HepG2 (cell line): ENCODE measurements around the gene RBM19. TPM values are rescaled to one million over a fixed set of nuclear protein-coding genes. Genes with fewer than 3 reads are reported as not detected.

Experiments
- CC2D1A ChIP-seq: sonication (generic); formaldehyde crosslinking; IDR thresholded peaks from 2 replicates; pipeline ENCODE4 v1.8.1; 2023; ENCODE audit warnings: mild to moderate bottlenecking, missing genetic modification reagents
- CEBPB ChIP-seq: IDR thresholded peaks from 2 replicates; pipeline ENCODE4 v1.6.1; 2011; ENCODE audit warnings: low read depth, low read length, improper control_type of control experiment, borderline replicate concordance
- FOXC1 ChIP-seq: sonication (generic); formaldehyde crosslinking; IDR thresholded peaks from 2 replicates; pipeline ENCODE4 v1.8.0; 2022; ENCODE audit warnings: mild to moderate bottlenecking, missing genetic modification reagents, borderline replicate concordance
- KLF9 ChIP-seq: IDR thresholded peaks from 2 replicates; pipeline ENCODE4 v1.6.1; 2016; ENCODE audit warnings: low read depth
- MIER3 ChIP-seq: IDR thresholded peaks from 2 replicates; pipeline ENCODE4 v1.6.1; 2016; ENCODE audit warnings: missing compliant biosample characterization, borderline replicate concordance
- NFYC ChIP-seq: IDR thresholded peaks from 2 replicates; pipeline ENCODE4 v1.6.1; 2016; ENCODE audit warnings: missing genetic modification reagents, missing compliant biosample characterization
- ZNF180 ChIP-seq: sonication (generic); formaldehyde crosslinking; IDR thresholded peaks from 2 replicates; pipeline ENCODE4 v1.4.0; 2020; ENCODE audit warnings: low read depth, missing genetic modification reagents, borderline replicate concordance
- ZNF333 ChIP-seq: sonication (generic); formaldehyde crosslinking; IDR thresholded peaks from 2 replicates; pipeline ENCODE4 v1.4.0; 2020; ENCODE audit warnings: mild to moderate bottlenecking, missing genetic modification reagents, borderline replicate concordance
- ZNF501 ChIP-seq: sonication (generic); formaldehyde crosslinking; IDR thresholded peaks from 2 replicates; pipeline ENCODE4 v1.5.1; 2020; ENCODE audit warnings: mild to moderate bottlenecking, moderate library complexity, missing genetic modification reagents
- ZNF510 ChIP-seq: sonication (generic); formaldehyde crosslinking; IDR thresholded peaks from 2 replicates; pipeline ENCODE4 v1.4.0; 2020; ENCODE audit warnings: low read depth, mild to moderate bottlenecking, missing genetic modification reagents
- ZNF552 ChIP-seq: sonication (generic); formaldehyde crosslinking; IDR thresholded peaks from 2 replicates; pipeline ENCODE4 v1.9.0; 2022; ENCODE audit warnings: missing genetic modification reagents, mild to moderate bottlenecking, borderline replicate concordance
- ZNF773 ChIP-seq: sonication (generic); formaldehyde crosslinking; IDR thresholded peaks from 2 replicates; pipeline ENCODE4 v1.4.0; 2020; ENCODE audit warnings: missing genetic modification reagents, borderline replicate concordance
- ZNF878 ChIP-seq: sonication (generic); formaldehyde crosslinking; IDR thresholded peaks from 2 replicates; pipeline ENCODE4 v1.8.1; 2023; ENCODE audit warnings: mild to moderate bottlenecking, missing genetic modification reagents, moderate library complexity
- ZNF879 ChIP-seq: sonication (generic); formaldehyde crosslinking; IDR thresholded peaks from 2 replicates; pipeline ENCODE4 v1.8.1; 2023; ENCODE audit warnings: missing genetic modification reagents
- ZSCAN29 ChIP-seq: sonication (generic); formaldehyde crosslinking; conservative IDR thresholded peaks from 2 replicates; pipeline ENCODE4 v1.4.0; 2020; ENCODE audit warnings: mild to moderate bottlenecking, missing genetic modification reagents
- polyA plus RNA-seq, 8 experiments: library from polyadenylated mRNA; depleted of rRNA in 3 of 8; stranded (reverse) in 7 of 8; unstranded in 1 of 8; fragments of >200 nt; fragmentation: Illumina TruSeq in 4 of 8; extraction: Trizol in 4 of 8; gene quantifications; 2 replicates each; pipeline versions ENCODE4 v1.2.1 to v1.2.3, GENCODE V29; 2011 to 2016; ENCODE audit warnings: low read depth in 4 of 8, missing spikeins in 1 of 8, mixed read lengths in 1 of 8; ENCODE audit not compliant: insufficient read depth in 1 of 8
- total RNA-seq, 5 experiments: library from RNA; depleted of rRNA; stranded (reverse); fragments of >200 nt; fragmentation: Illumina TruSeq; extraction: Trizol; gene quantifications; 2 replicates each; pipeline ENCODE4 v1.2.3, GENCODE V29; 2016; ENCODE audit warnings: low read depth in 1 of 5
- TF ChIP-seq, protein P1 (sequence below): sonication (generic); formaldehyde crosslinking; IDR thresholded peaks from 2 replicates; pipeline ENCODE4 v1.4.0; 2020; ENCODE audit warnings: mild to moderate bottlenecking, missing genetic modification reagents, borderline replicate concordance
- TF ChIP-seq, protein P2 (sequence below): sonication (generic); formaldehyde crosslinking; IDR thresholded peaks from 2 replicates; pipeline ENCODE4 v1.5.1; 2020; ENCODE audit warnings: missing genetic modification reagents, mild to moderate bottlenecking, borderline replicate concordance
- TF ChIP-seq, protein P3 (sequence below): sonication (generic); formaldehyde crosslinking; IDR thresholded peaks from 2 replicates; pipeline ENCODE4 v1.5.0; 2020; ENCODE audit warnings: missing genetic modification reagents
- TF ChIP-seq, protein P4 (sequence below): sonication (generic); formaldehyde crosslinking; IDR thresholded peaks from 2 replicates; pipeline ENCODE4 v1.5.1; 2020; ENCODE audit warnings: missing genetic modification reagents, mild to moderate bottlenecking, borderline replicate concordance
- TF ChIP-seq, protein P5 (sequence below): IDR thresholded peaks from 2 replicates; pipeline ENCODE4 v1.6.1; 2012; ENCODE audit warnings: inconsistent platforms

Gene RBM19
- total and polyA plus RNA-seq, 2 of the 13 experiments (the other 11 are each of a cell fraction or from before 2014, with no cell fraction given), result 19.3 to 32.2 TPM

DNA sequence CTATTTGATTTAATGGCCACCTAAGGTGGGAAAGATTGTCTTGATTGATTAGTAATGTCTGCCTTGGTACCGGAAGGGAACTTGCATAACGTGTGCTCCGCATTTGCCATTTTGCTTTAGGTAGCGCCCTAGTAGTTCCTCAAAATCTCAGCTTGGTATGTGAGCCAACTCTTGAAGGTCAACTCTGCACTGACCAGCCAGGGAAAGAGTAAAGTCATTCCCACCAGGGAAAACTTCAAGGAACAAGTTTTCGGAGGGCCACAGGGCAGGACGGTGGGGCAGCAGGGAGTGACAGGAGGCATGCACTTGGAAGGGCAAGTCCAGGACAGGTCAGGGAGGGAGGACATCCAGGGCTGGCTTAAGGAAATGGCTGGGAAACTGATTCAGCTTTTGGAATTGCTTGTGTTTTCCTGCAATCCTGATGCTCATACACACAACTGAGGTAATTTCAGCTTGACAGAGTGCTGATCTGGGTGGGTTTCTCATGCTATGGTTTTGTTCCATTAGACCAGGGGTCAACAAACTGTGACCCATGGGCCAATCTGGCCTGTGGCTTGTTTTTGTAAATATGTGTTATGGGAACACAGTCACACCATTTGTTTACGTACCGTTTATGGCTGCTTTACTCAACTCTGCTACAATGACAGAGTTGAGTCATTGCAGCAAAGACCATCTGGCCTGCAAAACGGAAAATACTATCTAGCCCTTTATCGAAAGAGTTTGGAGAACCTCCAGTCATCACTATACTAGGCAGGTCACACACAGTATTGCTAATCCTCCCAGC lies 184.5 kb downstream of the RBM19 start (continued):
- TF ChIP-seq, protein P1, sequence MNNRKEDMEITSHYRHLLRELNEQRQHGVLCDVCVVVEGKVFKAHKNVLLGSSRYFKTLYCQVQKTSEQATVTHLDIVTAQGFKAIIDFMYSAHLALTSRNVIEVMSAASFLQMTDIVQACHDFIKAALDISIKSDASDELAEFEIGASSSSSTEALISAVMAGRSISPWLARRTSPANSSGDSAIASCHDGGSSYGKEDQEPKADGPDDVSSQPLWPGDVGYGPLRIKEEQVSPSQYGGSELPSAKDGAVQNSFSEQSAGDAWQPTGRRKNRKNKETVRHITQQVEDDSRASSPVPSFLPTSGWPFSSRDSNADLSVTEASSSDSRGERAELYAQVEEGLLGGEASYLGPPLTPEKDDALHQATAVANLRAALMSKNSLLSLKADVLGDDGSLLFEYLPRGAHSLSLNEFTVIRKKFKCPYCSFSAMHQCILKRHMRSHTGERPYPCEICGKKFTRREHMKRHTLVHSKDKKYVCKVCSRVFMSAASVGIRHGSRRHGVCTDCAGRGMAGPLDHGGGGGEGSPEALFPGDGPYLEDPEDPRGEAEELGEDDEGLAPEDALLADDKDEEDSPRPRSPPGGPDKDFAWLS (CRISPR knock-in tag), result no peak
- TF ChIP-seq, protein P2, sequence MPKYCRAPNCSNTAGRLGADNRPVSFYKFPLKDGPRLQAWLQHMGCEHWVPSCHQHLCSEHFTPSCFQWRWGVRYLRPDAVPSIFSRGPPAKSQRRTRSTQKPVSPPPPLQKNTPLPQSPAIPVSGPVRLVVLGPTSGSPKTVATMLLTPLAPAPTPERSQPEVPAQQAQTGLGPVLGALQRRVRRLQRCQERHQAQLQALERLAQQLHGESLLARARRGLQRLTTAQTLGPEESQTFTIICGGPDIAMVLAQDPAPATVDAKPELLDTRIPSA (CRISPR knock-in tag), result no peak
- TF ChIP-seq, protein P3, sequence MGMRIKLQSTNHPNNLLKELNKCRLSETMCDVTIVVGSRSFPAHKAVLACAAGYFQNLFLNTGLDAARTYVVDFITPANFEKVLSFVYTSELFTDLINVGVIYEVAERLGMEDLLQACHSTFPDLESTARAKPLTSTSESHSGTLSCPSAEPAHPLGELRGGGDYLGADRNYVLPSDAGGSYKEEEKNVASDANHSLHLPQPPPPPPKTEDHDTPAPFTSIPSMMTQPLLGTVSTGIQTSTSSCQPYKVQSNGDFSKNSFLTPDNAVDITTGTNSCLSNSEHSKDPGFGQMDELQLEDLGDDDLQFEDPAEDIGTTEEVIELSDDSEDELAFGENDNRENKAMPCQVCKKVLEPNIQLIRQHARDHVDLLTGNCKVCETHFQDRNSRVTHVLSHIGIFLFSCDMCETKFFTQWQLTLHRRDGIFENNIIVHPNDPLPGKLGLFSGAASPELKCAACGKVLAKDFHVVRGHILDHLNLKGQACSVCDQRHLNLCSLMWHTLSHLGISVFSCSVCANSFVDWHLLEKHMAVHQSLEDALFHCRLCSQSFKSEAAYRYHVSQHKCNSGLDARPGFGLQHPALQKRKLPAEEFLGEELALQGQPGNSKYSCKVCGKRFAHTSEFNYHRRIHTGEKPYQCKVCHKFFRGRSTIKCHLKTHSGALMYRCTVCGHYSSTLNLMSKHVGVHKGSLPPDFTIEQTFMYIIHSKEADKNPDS (CRISPR knock-in tag), result no peak
- no peak for TF ChIP-seq ZNF879 (CRISPR knock-in tag)
- TF ChIP-seq KLF9, result no peak
- TF ChIP-seq ZNF333 (CRISPR knock-in tag), result no peak
- peak; percentile 67; the same call in 1 of the 2 replicates for TF ChIP-seq CEBPB
- TF ChIP-seq ZSCAN29 (CRISPR knock-in tag), result no peak
- TF ChIP-seq ZNF878 (CRISPR knock-in tag), result no peak
- TF ChIP-seq, protein P4, sequence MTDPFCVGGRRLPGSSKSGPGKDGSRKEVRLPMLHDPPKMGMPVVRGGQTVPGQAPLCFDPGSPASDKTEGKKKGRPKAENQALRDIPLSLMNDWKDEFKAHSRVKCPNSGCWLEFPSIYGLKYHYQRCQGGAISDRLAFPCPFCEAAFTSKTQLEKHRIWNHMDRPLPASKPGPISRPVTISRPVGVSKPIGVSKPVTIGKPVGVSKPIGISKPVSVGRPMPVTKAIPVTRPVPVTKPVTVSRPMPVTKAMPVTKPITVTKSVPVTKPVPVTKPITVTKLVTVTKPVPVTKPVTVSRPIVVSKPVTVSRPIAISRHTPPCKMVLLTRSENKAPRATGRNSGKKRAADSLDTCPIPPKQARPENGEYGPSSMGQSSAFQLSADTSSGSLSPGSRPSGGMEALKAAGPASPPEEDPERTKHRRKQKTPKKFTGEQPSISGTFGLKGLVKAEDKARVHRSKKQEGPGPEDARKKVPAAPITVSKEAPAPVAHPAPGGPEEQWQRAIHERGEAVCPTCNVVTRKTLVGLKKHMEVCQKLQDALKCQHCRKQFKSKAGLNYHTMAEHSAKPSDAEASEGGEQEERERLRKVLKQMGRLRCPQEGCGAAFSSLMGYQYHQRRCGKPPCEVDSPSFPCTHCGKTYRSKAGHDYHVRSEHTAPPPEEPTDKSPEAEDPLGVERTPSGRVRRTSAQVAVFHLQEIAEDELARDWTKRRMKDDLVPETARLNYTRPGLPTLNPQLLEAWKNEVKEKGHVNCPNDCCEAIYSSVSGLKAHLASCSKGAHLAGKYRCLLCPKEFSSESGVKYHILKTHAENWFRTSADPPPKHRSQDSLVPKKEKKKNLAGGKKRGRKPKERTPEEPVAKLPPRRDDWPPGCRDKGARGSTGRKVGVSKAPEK (CRISPR knock-in tag), result no peak
- no peak for TF ChIP-seq FOXC1 (CRISPR knock-in tag)
- TF ChIP-seq ZNF510 (CRISPR knock-in tag), result no peak
- TF ChIP-seq, protein P5, sequence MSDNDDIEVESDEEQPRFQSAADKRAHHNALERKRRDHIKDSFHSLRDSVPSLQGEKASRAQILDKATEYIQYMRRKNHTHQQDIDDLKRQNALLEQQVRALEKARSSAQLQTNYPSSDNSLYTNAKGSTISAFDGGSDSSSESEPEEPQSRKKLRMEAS, result peak; percentile 41; the same call in 1 of the 2 replicates
- TF ChIP-seq ZNF180 (CRISPR knock-in tag), result no peak
- no peak for TF ChIP-seq ZNF773 (CRISPR knock-in tag)
- TF ChIP-seq NFYC (CRISPR knock-in tag), result no peak
- TF ChIP-seq ZNF501, result no peak
- TF ChIP-seq ZNF552 (CRISPR knock-in tag), result no peak
- TF ChIP-seq MIER3 (CRISPR knock-in tag), result no peak
- TF ChIP-seq CC2D1A (CRISPR knock-in tag), result no peak
